Body of pancreas (tissue), 4 donors: ENCODE data around the gene SEMA5B. TPM values are rescaled to one million over a fixed set of nuclear protein-coding genes. Genes with fewer than 3 reads are reported as not detected.

ENCODE experiments used
- ATAC-seq: fragments of 150-250 bp; one replicate; pipeline ENCODE4 v1.9.1; 2016
- DNase-seq, 4 donors: peaks; one replicate each; pipeline ENCODE4 v3.0.0-alpha.2; 2019
- H3K27ac ChIP-seq, 4 donors: fragments of 200-600 bp; sonication (generic); 1 replicate in 3 of 4; 2 replicates in 1 of 4; pipeline versions ENCODE4 v1.5.1 to v1.6.1; 2016 to 2019; ENCODE audit warnings: mild to moderate bottlenecking in 1 of 4, mixed read lengths in 1 of 4, moderate library complexity in 1 of 4
- H3K27me3 ChIP-seq, 2 donors: fragments of 200-600 bp; sonication (generic); one replicate each; pipeline ENCODE4 v1.6.0; 2016; ENCODE audit warnings: mild to moderate bottlenecking in 1 of 2
- H3K36me3 ChIP-seq, 2 donors: fragments of 200-600 bp; sonication (generic); replicated peaks in 1 of 2; 2 replicates each; pipeline ENCODE4 v1.5.1; 2016; ENCODE audit warnings: low read depth in 2 of 2; ENCODE audit not compliant: insufficient read depth in 1 of 2
- H3K4me1 ChIP-seq: fragments of 200-600 bp; sonication (generic); one replicate; pipeline ENCODE4 v1.6.0; 2016
- H3K4me3 ChIP-seq, 2 donors: fragments of 200-600 bp; sonication (generic); 1 replicate in 1 of 2; 2 replicates in 1 of 2; pipeline ENCODE4 v1.5.1; 2016 to 2019
- H3K9me3 ChIP-seq, 3 donors: fragments of 200-600 bp; sonication (generic); 1 replicate in 2 of 3; 2 replicates in 1 of 3; pipeline ENCODE4 v1.5.1; 2016
- POLR2A ChIP-seq, 3 donors: fragments of 450-650 bp; IDR thresholded peaks; one replicate each; pipeline ENCODE4 v1.6.1; 2016; ENCODE audit warnings: antibody characterized with exemption in 3 of 3, mild to moderate bottlenecking in 2 of 3
- WGBS, 2 donors: methylation state at CpG; one replicate each; pipeline ENCODE4 v1.1.5; 2017; 5-methylcytosine and 5-hydroxymethylcytosine counted together
- intact Hi-C: fragments of 100-400 bp; cut with DNase I; formaldehyde crosslinking; loops from one replicate; pipeline ENCODE4 v1.15.1; 2023
- total RNA-seq, 2 donors: library from RNA; depleted of rRNA; stranded (reverse); fragments of >200 nt; gene quantifications; one replicate each; pipeline ENCODE4 v1.1.0, GENCODE V29; 2016
- TF ChIP-seq, protein P1 (sequence below), 7 experiments: fragments of 450-650 bp in 4 of 7; fragments of 200-600 bp in 3 of 7; sonication (generic) in 3 of 7; IDR thresholded peaks; one replicate each; pipeline ENCODE4 v1.5.1; 2016 to 2019; ENCODE audit warnings: antibody characterized with exemption in 7 of 7

Gene SEMA5B
- total RNA-seq, 2 donors from 2014 or later: 1.0 to 15.2 TPM

DNA sequence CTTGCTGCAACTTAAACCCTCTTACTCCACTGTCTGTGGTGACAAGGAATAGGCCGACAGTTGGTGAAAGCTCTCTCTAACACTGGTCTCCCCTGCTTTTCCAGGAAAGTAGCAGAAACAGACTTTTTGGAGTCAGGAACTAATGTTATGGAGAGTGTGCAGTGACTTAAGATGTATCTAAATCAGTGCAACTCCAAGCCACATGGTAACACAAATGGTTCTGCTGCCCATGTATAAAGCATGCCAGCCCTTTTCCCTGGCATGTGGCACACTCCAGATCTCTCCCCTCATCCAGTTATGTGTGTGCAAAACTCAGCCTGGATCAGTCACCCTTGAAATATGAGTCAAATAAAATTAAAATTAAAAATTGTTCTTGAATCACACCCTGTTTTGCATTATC is 55.4 kb downstream of the SEMA5B start:
- 92 to 100% methylated on average over 1 of the region's 1 CpG for WGBS, 2 donors
- no peak overlapping the region for H3K27ac ChIP-seq
- H3K4me1 ChIP-seq: no peaks in the 10 kb centered on the region
- no peak for DNase-seq
- no peaks in the 10 kb centered on the region for H3K36me3 ChIP-seq
- TF ChIP-seq, protein P1, sequence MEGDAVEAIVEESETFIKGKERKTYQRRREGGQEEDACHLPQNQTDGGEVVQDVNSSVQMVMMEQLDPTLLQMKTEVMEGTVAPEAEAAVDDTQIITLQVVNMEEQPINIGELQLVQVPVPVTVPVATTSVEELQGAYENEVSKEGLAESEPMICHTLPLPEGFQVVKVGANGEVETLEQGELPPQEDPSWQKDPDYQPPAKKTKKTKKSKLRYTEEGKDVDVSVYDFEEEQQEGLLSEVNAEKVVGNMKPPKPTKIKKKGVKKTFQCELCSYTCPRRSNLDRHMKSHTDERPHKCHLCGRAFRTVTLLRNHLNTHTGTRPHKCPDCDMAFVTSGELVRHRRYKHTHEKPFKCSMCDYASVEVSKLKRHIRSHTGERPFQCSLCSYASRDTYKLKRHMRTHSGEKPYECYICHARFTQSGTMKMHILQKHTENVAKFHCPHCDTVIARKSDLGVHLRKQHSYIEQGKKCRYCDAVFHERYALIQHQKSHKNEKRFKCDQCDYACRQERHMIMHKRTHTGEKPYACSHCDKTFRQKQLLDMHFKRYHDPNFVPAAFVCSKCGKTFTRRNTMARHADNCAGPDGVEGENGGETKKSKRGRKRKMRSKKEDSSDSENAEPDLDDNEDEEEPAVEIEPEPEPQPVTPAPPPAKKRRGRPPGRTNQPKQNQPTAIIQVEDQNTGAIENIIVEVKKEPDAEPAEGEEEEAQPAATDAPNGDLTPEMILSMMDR (IDR thresholded peaks at IDR 0.05): no peak
- TF ChIP-seq POLR2A (IDR thresholded peaks at IDR 0.05): no peak
- H3K4me3 ChIP-seq: no peak overlapping the region
- ATAC-seq: no peak
- no peaks in the 10 kb centered on the region for H3K9me3 ChIP-seq
- no peaks in the 10 kb centered on the region for H3K27me3 ChIP-seq
- intact Hi-C loops: no loop called here

DNA sequence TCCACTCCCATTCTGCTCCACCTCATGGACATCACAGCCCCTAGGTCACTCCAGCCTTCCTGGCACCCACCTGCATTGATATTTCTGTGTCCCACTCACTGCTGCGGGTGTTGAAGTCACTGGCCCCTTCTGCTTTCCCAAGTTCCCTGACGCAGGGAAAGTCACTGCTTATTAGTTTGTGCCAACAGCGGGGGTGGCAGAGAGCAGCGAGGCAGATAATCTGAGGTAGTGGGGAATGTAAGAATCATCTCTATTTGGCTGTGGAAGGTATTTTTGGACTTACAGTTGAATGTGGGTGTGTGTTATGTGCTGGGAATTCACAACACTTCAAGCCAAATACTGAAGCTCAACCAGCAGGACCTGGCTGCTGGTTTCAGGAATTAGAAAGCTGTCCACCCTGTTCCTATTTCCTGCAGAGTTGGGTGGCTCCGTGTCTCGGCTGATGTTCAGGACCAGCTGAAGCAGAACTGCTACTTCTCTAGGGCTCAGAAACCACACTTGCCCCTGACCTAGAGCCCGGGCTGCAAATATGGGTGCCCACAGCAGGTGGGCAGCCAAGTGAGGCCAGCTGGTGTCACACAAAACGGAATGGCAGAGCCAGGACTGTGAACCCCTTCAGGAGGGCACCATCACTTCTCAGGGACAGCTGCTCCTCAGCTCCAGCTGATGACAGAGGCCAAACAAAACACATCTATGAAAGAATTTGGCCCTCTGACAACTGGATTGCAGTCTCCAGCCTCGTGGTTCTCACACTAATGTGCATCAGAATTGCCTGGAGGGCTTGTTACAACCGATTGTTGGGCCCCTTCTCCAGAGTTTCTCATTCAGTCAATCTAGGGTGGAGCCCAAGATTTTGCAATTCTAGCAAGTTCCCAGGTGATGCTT is 57.7 kb downstream of the SEMA5B start:
- no peaks in the 10 kb centered on the region for H3K9me3 ChIP-seq
- ATAC-seq (no peak), DNase-seq (no peak)
- H3K4me3 ChIP-seq: no peak overlapping the region
- TF ChIP-seq, protein P1 (IDR thresholded peaks at IDR 0.05): no peak
- no peak overlapping the region for H3K27ac ChIP-seq
- no peaks in the 10 kb centered on the region for H3K27me3 ChIP-seq
- WGBS, 2 donors: 38 to 52% methylated on average over 10 of the region's 10 CpGs
- intact Hi-C loops: no loop called here
- H3K4me1 ChIP-seq: no peaks in the 10 kb centered on the region
- no peaks in the 10 kb centered on the region for H3K36me3 ChIP-seq

DNA sequence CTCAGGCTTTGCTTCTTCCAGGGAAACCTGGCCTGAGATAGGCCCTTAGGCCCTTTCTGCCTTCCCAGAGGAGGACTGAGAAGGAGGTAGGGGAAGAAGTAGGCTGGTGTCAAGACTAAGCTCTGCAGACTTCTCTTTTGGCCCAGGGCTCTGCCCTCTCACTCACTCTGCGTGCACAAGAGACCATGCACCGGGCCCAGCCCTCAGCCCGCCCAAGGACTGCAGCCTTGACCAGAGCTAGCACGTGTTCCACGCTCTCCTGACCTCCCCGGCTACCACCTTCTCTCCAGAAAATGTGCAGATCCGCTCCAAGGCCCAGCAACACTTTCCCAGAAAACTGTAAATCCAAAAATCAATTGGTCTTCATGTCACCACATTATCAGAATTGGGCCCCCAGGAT is 59.8 kb downstream of the SEMA5B start:
- Histone ChIP-seq H3K4me1 (no peaks in the 10 kb centered on the region), H3K36me3 (no peaks in the 10 kb centered on the region), H3K27ac (no peak overlapping the region), H3K4me3 (no peak overlapping the region), H3K27me3 (no peaks in the 10 kb centered on the region), H3K9me3 (no peaks in the 10 kb centered on the region)
- 94 to 98% methylated on average over 7 of the region's 7 CpGs for WGBS, 2 donors
- DNase-seq: no peak
- ATAC-seq: no peak
- intact Hi-C loops: no loop called here
- TF ChIP-seq, protein P1 (IDR thresholded peaks at IDR 0.05): no peak
- no peak for TF ChIP-seq POLR2A (IDR thresholded peaks at IDR 0.05)

DNA sequence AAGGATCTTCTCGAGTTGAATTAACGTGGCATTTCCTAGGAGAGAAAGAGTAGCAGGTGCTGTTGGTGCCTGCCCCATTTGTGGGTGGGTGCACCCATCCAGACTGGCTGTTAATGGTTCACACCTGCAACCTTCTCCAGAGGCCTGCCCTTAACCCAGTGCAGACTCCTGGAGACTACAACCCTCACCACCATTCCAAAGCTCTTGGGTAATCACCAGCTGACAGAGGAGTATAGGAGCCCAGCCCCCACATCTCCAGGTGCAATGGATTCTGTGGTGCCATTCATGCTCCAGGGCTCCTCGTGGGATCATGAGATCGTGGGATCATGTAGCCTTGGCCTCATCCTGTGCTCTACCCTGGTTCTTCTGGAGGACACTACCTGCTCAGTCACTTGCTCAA is 60.2 kb downstream of the SEMA5B start:
- DNase-seq (no peak), ATAC-seq (no peak)
- H3K4me3 ChIP-seq: no peak overlapping the region
- intact Hi-C loops: no loop called here
- no peaks in the 10 kb centered on the region for H3K36me3 ChIP-seq
- H3K27ac ChIP-seq: no peak overlapping the region
- TF ChIP-seq, protein P1 (IDR thresholded peaks at IDR 0.05): no peak
- no peaks in the 10 kb centered on the region for H3K27me3 ChIP-seq
- no peaks in the 10 kb centered on the region for H3K4me1 ChIP-seq
- no peaks in the 10 kb centered on the region for H3K9me3 ChIP-seq
- 75 to 81% methylated on average over 2 to 4 of the region's 4 CpGs for WGBS, 2 donors

DNA sequence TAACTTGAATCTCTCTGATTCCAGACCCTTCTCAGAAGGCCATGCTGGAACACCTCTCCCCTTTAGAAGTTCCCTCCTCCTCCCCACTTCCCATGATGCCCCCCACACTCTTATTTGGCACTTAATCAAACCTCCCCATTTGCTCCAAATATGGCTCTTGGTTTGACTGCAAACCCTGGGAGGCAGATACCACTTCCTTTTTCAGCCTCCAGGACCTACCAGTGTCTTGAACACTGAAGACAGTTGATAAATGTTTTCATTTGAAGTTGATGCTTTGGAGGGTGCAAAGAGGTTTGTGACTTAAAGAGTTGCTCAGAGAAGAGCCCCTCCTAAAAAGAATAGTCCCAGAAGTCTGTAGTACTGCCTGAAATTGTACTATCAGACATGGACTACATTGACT is 61.5 kb downstream of the SEMA5B start:
- Histone ChIP-seq H3K4me1 (no peaks in the 10 kb centered on the region), H3K36me3 (no peaks in the 10 kb centered on the region), H3K9me3 (no peaks in the 10 kb centered on the region), H3K27me3 (no peaks in the 10 kb centered on the region), H3K4me3 (no peak overlapping the region), H3K27ac (no peak overlapping the region)
- TF ChIP-seq, protein P1 (IDR thresholded peaks at IDR 0.05): no peak
- no peak for TF ChIP-seq POLR2A (IDR thresholded peaks at IDR 0.05)
- DNase-seq (no peak), ATAC-seq (no peak)
- intact Hi-C loops: no loop called here
